Measurements from ENCODE around the gene PTPRA. TPM values are rescaled to one million over a fixed set of nuclear protein-coding genes. Genes with fewer than 3 reads are reported as not detected.

PTPRA gene
- total and polyA plus RNA-seq, 10 of the 15 experiments (the other 5 are each of a cell fraction or from before 2014, with no cell fraction given) = 3.9 to 62.1 (median 34.6) TPM

- Histone ChIP-seq H3K9me3 (replicated peaks; ENCODE audit: control insufficient read depth, insufficient read depth, low read length) (no peaks in the 10 kb centered on the region), H3K36me3 (ENCODE audit: control insufficient read depth in 2 of 2, insufficient read depth in 2 of 2, low read length in 1 of 2) (peaks cover 14 to 25% of the 10 kb centered on the region in 2 experiments), H3K27ac (ENCODE audit: control insufficient read depth, insufficient read depth) (no peak overlapping the region), H3K9ac (ENCODE audit: control insufficient read depth, insufficient read depth, low read length) (no peak overlapping the region), H3K27me3 (replicated peaks in 1 of 2; ENCODE audit: control insufficient read depth in 2 of 2, insufficient read depth in 2 of 2, low read length in 1 of 2) (no peaks in the 10 kb centered on the region), H3K4me1 (ENCODE audit: control insufficient read depth, insufficient read depth, low read length) (peaks cover 15% of the 10 kb centered on the region), H2AFZ (ENCODE audit: control insufficient read depth, low read depth, low read length) (no peak overlapping the region), H3K4me3 (no peak overlapping the region), H3K4me2 (ENCODE audit: control insufficient read depth, insufficient read depth) (no peak overlapping the region), H4K20me1 (ENCODE audit: control insufficient read depth, insufficient read depth) (no peaks in the 10 kb centered on the region), H3K79me2 (ENCODE audit: control insufficient read depth, insufficient read depth, low read length) (no peaks in the 10 kb centered on the region; the same call in 1 of the 2 replicates)
- in situ Hi-C loops (cut with MboI) = no loop called here
- POLR2A ChIA-PET = no interaction called here
- TF ChIP-seq RUNX3 (IDR thresholded peaks at IDR 0.05; ENCODE audit: low read length) (no peak), NRF1 (conservative IDR thresholded peaks at IDR 0.05; ENCODE audit: low read depth, low read length) (no peak), BMI1 (IDR thresholded peaks at IDR 0.05; ENCODE audit: borderline replicate concordance) (no peak), ATF7 (IDR thresholded peaks at IDR 0.05; ENCODE audit: low read depth) (no peak), SRF (IDR thresholded peaks at IDR 0.05; ENCODE audit: low read depth in 2 of 2, low read length in 2 of 2) (no peak), NFYB (IDR thresholded peaks at IDR 0.05; ENCODE audit: insufficient read depth, low read depth, low read length) (no peak), ZBTB40 (IDR thresholded peaks at IDR 0.05; ENCODE audit: borderline replicate concordance) (no peak), KAT2A (conservative IDR thresholded peaks at IDR 0.05; ENCODE audit: control insufficient read depth, low read depth, low read length) (no peak), NFIC (IDR thresholded peaks at IDR 0.05; ENCODE audit: low read depth, low read length) (no peak), ZNF384 (IDR thresholded peaks at IDR 0.05; ENCODE audit: borderline replicate concordance, low read depth, low read length) (no peak), MEF2A (IDR thresholded peaks at IDR 0.05; ENCODE audit: insufficient read depth, low read depth, low read length) (no peak), MTA2 (IDR thresholded peaks at IDR 0.05; ENCODE audit: low read depth) (no peak), ZNF687 (IDR thresholded peaks at IDR 0.05) (no peak), SIN3A (IDR thresholded peaks at IDR 0.05; ENCODE audit: low read depth, low read length) (no peak)
- no peak for FAIRE-seq
- RAD21 ChIA-PET (ENCODE audit: unreplicated experiment) = interaction anchor here (2.2 kb wide), 1 partner anchor 16 kb away, joined by 7 read pairs; no protein-coding TSS in a partner anchor
- SMC1A ChIA-PET (ENCODE audit: uncharacterized antibody, unreplicated experiment) = interaction anchor here (1.7 kb wide), 1 partner anchor 11 kb away, joined by 5 read pairs; no protein-coding TSS in a partner anchor
- intact Hi-C loops (cut with micrococcal nuclease; ENCODE audit: unreplicated experiment) = loop anchor here (5.0 kb wide), 1 partner anchor 113 kb away; the partner anchor contains the start of gene PTPRA
- no peak for DNase-seq (ENCODE audit: low read depth, low spot score)
- no TSS peak for BruUV-seq (replicated peaks)
- ATAC-seq = no peak
- 97% methylated on average over 6 of the region's 6 CpGs for WGBS (ENCODE audit: insufficient coverage, insufficient replicate concordance, low lambda C conversion rate, missing lambda C conversion rate)
- CTCF ChIA-PET = interaction anchor here (0.6 to 2.8 kb wide), 2 partner anchors 16 to 517 kb away, joined by 3 to 18 read pairs; no protein-coding TSS in a partner anchor
Observed at GRCh38 chr20:2984956-2985661, 111.8 kb downstream of the PTPRA start.
